Gastroesophageal sphincter (tissue), 3 donors: ENCODE measurements around the gene RPRD2.

Experiments used
- POLR2A ChIP-seq, 2 donors: fragments of 450-650 bp; IDR thresholded peaks; one replicate each; pipeline ENCODE4 v1.6.1; 2017; ENCODE audit warnings: antibody characterized with exemption in 2 of 2, mild to moderate bottlenecking in 2 of 2, moderate library complexity in 1 of 2
- TF ChIP-seq, protein P1 (sequence below), 4 experiments: fragments of 200-600 bp in 2 of 4; fragments of 450-650 bp in 2 of 4; sonication (generic) in 1 of 4; IDR thresholded peaks; one replicate each; pipeline ENCODE4 v1.5.1; 2017 to 2019; ENCODE audit warnings: antibody characterized with exemption in 4 of 4, mild to moderate bottlenecking in 2 of 4, moderate library complexity in 2 of 4

DNA sequence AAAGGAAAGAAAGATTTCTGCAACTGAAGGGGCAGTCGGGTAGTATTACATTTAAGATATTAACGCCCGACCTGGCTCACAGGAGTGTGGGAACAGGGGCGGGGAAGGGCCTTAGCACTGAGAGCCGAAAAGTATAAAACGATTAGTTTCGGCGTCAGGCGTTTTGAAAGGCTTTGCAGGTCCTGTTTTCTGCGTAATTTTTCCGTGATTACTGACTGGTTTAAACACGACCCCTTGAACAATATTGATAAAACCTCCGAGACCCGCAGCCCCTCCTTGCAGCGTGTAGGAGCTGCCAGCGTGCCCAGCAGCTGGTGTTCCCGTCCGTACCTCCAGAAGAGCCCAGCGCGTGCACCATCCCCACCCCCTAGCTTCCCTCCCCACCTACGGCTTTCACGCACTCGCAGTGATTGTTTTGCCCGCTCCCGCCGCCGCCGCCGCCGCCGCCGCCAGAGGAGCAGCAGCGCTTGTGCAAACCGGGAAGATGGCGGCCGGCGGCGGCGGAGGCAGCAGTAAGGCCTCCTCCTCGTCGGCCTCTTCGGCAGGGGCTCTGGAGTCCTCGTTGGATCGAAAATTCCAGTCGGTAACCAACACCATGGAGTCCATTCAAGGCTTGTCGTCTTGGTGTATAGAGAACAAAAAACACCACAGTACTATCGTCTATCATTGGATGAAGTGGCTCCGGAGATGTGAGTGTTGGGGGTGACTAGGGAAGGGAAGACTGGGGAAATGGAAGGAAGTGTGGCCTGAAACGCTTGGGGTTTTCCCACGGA, 470 bp downstream of the RPRD2 start:
- TF ChIP-seq, protein P1, sequence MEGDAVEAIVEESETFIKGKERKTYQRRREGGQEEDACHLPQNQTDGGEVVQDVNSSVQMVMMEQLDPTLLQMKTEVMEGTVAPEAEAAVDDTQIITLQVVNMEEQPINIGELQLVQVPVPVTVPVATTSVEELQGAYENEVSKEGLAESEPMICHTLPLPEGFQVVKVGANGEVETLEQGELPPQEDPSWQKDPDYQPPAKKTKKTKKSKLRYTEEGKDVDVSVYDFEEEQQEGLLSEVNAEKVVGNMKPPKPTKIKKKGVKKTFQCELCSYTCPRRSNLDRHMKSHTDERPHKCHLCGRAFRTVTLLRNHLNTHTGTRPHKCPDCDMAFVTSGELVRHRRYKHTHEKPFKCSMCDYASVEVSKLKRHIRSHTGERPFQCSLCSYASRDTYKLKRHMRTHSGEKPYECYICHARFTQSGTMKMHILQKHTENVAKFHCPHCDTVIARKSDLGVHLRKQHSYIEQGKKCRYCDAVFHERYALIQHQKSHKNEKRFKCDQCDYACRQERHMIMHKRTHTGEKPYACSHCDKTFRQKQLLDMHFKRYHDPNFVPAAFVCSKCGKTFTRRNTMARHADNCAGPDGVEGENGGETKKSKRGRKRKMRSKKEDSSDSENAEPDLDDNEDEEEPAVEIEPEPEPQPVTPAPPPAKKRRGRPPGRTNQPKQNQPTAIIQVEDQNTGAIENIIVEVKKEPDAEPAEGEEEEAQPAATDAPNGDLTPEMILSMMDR (IDR thresholded peaks at IDR 0.05), result peak in 2 of 4 experiments; percentile 23 to 44
- peak; percentile 24 to 65 for TF ChIP-seq POLR2A (IDR thresholded peaks at IDR 0.05)
